Cardiac fibroblast (primary cell): Measurements from ENCODE around the gene NAT8L.

ENCODE experiments used
- DNase-seq, 2 donors: peaks; one replicate each; pipeline versions ENCODE4 v3.0.0 to v3.0.0-alpha.2; 2010; ENCODE audit warnings: low read depth in 2 of 2
- H3K4me3 ChIP-seq, 2 donors: replicated peaks in 1 of 2; 1 replicate in 1 of 2; 2 replicates in 1 of 2; pipeline ENCODE4 v1.5.1; 2011; ENCODE audit warnings: low read depth in 2 of 2, low read length in 2 of 2, mild to moderate bottlenecking in 2 of 2, moderate library complexity in 1 of 2
- TF ChIP-seq, protein P1 (sequence below): IDR thresholded peaks from one replicate; pipeline ENCODE4 v1.5.1; 2011; ENCODE audit warnings: low read depth, mild to moderate bottlenecking, low read length, inconsistent platforms

The NAT8L gene

DNA sequence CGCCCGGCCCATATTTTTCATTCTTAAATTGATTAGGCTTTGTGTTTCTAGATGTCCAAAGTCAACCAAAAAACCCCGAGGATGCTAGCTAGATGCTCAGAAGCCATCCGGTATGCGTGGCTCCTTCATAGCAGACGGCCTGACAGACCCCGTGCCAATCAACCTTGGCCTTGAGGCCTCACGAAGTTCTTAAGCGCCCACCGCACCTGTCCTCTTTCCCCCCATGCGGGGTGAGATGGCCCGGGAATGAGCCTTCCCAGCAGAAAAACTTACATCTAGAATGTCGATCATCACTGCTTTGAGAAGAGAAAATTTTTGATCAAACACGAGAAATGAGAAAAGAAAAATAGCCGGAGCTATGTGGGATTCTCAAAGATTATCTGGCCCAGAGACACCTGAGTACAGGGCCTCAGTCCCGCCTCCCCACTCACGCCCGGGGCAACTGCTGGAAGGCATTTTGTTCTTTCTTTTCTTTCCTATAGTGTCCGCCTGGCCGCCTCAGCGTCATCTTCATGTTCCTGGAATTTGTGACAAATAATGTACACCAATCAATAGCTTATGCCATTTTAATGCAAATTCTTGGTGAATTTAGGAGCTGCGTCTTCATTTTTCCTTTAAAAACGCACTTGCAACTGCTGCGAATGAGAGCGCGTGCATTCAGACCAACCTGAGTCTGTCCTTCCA, 1.6 kb upstream of the NAT8L start:
- TF ChIP-seq, protein P1, sequence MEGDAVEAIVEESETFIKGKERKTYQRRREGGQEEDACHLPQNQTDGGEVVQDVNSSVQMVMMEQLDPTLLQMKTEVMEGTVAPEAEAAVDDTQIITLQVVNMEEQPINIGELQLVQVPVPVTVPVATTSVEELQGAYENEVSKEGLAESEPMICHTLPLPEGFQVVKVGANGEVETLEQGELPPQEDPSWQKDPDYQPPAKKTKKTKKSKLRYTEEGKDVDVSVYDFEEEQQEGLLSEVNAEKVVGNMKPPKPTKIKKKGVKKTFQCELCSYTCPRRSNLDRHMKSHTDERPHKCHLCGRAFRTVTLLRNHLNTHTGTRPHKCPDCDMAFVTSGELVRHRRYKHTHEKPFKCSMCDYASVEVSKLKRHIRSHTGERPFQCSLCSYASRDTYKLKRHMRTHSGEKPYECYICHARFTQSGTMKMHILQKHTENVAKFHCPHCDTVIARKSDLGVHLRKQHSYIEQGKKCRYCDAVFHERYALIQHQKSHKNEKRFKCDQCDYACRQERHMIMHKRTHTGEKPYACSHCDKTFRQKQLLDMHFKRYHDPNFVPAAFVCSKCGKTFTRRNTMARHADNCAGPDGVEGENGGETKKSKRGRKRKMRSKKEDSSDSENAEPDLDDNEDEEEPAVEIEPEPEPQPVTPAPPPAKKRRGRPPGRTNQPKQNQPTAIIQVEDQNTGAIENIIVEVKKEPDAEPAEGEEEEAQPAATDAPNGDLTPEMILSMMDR, result no peak
- no peak for DNase-seq

DNA sequence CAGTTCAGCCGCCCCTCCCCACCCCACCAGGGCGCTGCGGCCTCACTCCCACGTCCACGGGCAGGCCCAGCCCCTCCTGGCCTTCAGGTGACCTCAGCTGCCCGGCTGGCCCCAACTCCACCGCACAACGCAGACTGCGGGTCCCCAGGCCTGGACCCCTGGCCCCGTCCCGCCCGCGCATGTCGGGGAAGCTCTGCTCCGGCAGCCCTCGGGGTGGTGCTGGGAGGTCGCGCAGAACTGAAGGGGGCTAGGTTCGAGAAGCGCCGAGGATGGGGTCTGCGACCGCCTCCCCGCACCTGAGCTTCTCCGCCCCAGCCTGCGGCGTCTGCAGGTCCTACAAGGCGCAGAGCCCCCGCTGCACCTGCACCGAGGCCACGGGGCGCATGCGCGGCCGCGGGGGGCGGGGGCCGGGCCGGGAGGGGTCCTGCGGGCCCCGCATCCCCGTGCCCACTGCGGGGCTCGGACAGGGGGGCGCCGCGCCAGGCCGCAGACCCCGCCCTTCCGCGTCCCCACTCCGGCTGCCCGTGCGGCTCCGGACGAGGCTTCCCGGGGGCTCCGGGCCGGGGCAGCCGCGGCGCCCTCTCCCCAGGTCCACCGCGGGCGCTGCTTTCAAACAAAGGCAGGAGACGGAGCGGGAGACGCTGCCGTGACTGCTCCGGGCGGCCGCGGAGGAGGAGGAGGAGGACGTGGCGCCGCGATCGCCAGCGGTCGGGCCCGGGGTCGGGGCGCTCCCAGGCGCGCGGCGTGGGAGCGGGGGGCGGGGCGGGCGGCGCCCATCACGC, 672 bp upstream of the NAT8L start:
- DNase-seq, result no peak
- TF ChIP-seq, protein P1, result no peak
- no peak overlapping the region for H3K4me3 ChIP-seq

More for the DNA sequence above, 1.6 kb upstream of the NAT8L start:
- no peak overlapping the region for H3K4me3 ChIP-seq

DNA sequence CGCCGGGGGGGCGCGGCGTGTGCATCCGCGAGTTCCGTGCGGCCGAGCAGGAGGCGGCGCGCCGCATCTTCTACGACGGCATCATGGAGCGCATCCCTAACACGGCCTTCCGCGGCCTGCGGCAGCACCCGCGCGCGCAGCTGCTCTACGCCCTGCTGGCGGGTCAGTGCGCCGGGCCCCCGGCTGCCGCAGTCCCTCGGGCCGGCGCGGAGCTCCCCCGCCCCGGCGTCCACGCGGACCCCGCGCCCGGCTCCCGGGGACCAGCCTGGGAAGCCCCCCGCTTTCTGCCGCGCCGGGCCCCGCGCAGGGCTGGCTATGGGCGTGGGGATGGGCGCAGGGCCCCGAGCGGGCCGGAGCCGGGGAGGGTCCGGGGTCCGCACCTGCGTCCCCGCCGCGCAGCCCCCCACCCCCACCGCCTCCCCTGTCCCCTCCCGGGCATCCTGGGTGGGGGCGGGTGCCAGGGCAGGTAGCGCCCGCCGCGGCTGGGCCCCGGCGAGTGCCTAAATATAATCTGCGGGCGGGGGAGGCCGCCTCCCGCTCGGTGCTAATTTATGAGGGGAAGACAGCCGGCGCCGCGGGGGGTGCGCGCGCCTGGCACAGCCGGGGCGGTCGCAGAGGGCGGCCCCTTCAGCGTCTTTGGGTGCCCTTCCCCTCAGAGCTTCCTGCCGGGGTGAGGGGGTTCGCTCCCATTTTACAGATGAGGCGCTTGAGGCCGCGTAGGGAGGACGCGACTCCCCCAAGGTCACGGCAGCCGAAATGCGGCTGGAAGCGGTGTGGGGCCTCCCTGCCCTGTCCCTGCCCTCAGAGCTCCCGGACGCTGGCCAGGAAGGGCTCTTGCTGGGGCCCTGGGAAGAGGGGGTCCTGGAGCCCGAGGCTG, 837 bp downstream of the NAT8L start:
- no peak for DNase-seq

DNA sequence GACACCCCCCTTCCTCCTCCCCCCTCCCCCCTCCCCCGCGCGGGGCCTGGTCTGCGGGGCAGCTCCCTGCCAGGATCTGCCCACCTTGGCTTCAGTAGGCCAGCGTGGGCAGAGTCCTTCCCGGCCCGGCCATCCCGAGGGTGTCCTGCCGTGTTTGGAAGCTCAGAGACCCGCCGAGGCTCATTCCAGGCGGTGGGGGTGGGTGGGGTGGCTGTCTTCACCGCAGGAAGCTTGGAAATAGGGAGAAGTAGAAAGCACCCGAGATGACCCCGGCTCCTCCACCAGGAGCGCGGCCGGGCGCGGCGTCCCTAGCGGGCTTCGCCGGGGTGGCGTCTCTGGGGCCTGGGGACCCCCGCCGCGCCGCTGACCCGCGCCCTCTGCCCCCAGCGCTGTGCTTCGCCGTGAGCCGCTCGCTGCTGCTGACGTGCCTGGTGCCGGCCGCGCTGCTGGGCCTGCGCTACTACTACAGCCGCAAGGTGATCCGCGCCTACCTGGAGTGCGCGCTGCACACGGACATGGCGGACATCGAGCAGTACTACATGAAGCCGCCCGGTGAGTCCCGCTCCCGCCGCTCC, 1.6 kb downstream of the NAT8L start:
- H3K4me3 ChIP-seq, result no peak overlapping the region
- TF ChIP-seq, protein P1, result no peak
- DNase-seq, result no peak

More for the DNA sequence above, 837 bp downstream of the NAT8L start:
- no peak overlapping the region for H3K4me3 ChIP-seq
- TF ChIP-seq, protein P1, result no peak

DNA sequence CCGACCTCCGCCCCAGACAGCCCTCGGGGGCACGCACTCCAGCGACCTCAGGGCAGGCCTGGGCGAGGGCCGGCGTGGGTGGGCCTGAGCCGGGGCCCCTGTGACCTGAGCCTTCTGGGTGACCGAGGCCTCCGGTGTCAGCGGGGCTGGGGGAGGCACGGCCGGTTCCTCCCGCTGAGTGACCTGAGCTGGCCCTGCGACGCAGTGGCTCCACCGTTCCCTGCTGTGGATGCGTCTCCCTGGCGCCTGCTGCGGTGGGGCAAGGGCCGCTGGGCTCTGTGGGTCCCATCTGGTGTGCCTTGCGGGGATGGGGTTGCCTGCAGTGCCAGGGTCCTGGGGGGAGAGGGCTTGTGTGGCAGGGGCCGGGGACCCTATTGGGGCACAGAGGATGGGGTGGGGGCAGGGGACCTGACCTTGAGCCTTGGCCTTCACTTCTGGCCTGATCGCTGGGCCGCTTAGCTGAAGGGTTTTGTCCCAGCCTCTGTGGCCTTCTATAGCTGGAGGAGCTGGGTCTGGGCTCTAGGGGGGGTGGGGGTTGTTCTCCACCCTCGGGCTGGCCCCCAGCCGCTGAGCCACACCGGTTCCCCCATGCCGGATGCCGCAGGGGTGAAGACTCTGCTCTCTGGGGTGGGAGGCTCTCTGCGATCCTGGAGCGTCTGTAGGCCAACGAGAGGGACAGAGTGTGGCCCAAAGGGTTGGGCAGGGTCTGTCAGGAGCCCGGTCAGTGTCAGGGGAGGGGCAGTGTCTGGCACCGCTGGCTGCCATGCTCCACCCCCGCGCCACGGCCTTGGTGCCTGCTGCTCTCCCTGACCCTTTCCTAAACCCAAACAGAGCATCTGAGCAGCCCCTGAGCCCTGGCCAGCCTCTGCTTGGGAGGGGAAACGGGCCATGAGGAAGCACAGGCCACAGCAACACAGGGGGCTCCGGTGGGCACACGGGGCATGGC, 2.3 kb downstream of the NAT8L start:
- no peak overlapping the region for H3K4me3 ChIP-seq
- TF ChIP-seq, protein P1, result no peak
- no peak for DNase-seq
